ENCODE data around the gene PLXNA4. TPM values are rescaled to one million over a fixed set of nuclear protein-coding genes. Genes with fewer than 3 reads are reported as not detected.

The PLXNA4 gene
- total RNA-seq, 1 donor from 2014 or later: 3.5 TPM

DNA sequence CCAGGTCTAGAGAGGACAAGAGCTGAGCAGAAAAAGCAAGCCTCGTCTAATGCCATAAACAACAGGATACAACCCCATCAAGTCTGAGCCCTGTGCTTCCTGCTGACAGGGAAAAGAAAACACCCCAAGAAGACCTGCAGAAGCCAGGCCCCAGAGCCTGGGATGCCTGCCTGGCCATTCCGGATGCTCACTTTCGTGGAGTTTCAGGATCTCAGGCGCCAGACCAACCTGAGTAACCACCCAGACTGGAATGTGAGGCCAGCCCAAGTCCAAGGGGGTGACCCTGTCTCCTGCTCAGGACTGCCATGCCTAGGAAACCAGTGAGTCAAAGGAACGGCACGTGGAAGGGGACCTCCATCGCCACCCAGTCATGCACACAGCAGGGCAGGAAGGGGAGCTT lies 74.3 kb downstream of the PLXNA4 start:
- TF ChIP-seq, protein P1, sequence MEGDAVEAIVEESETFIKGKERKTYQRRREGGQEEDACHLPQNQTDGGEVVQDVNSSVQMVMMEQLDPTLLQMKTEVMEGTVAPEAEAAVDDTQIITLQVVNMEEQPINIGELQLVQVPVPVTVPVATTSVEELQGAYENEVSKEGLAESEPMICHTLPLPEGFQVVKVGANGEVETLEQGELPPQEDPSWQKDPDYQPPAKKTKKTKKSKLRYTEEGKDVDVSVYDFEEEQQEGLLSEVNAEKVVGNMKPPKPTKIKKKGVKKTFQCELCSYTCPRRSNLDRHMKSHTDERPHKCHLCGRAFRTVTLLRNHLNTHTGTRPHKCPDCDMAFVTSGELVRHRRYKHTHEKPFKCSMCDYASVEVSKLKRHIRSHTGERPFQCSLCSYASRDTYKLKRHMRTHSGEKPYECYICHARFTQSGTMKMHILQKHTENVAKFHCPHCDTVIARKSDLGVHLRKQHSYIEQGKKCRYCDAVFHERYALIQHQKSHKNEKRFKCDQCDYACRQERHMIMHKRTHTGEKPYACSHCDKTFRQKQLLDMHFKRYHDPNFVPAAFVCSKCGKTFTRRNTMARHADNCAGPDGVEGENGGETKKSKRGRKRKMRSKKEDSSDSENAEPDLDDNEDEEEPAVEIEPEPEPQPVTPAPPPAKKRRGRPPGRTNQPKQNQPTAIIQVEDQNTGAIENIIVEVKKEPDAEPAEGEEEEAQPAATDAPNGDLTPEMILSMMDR (IDR thresholded peaks at IDR 0.05; ENCODE audit: unreplicated experiment): no peak
- Mint-ChIP-seq H3K27me3 (ENCODE audit: unreplicated experiment) (no peaks in the 10 kb centered on the region), H3K4me1 (ENCODE audit: unreplicated experiment) (peaks cover 27% of the 10 kb centered on the region), H3K9me3 (ENCODE audit: unreplicated experiment) (no peaks in the 10 kb centered on the region), H3K27ac (ENCODE audit: unreplicated experiment) (no peak overlapping the region), H3K36me3 (ENCODE audit: low read depth, unreplicated experiment) (no peaks in the 10 kb centered on the region), H3K4me3 (ENCODE audit: unreplicated experiment) (peak overlapping the region; percentile 10)
- peak; percentile 21 for DNase-seq (ENCODE audit: low spot score)

DNA sequence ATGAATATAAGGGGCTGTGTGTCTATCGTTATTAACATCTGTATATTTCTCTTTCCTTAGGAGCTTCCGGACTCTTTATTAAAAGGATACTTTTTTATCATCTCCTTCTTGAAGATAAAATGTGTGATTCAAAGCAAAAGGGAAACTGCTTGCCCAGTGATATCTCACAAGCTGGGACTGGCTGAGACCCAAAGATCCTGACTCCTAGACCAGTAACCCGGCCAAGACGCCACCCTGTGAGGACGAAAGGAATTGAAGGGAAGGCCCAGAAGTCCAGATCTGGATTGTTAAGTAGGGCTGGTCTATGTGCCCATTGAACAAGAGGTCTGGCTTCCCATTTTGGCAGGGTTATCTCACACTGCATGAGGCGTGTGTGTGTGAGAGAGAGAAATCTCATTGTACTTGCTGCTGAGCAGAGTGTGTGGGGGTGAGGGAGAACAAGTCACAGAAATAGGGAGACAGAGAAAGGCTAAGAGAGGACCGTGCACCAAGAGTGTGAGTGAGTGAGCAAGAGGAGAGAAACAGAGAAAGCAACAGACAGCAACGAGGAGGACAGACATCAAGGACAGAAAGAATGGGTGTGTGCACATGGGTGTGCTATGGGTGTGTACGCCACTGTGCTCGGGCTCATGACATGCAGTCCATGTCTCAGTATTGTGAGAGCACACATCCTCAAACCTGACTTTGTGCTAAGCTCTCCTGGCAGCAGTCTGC lies 75.4 kb downstream of the PLXNA4 start:
- no peaks in the 10 kb centered on the region for H3K27me3 Mint-ChIP-seq (ENCODE audit: unreplicated experiment)
- peak; percentile 20 for DNase-seq (ENCODE audit: low spot score)
- H3K4me1 Mint-ChIP-seq (ENCODE audit: unreplicated experiment): peaks cover 27% of the 10 kb centered on the region
- peak overlapping the region; percentile 49 for H3K27ac Mint-ChIP-seq (ENCODE audit: unreplicated experiment)
- H3K4me3 Mint-ChIP-seq (ENCODE audit: unreplicated experiment): no peak overlapping the region
- TF ChIP-seq, protein P1 (IDR thresholded peaks at IDR 0.05; ENCODE audit: unreplicated experiment): no peak
- H3K36me3 Mint-ChIP-seq (ENCODE audit: low read depth, unreplicated experiment): no peaks in the 10 kb centered on the region
- no peaks in the 10 kb centered on the region for H3K9me3 Mint-ChIP-seq (ENCODE audit: unreplicated experiment)

DNA sequence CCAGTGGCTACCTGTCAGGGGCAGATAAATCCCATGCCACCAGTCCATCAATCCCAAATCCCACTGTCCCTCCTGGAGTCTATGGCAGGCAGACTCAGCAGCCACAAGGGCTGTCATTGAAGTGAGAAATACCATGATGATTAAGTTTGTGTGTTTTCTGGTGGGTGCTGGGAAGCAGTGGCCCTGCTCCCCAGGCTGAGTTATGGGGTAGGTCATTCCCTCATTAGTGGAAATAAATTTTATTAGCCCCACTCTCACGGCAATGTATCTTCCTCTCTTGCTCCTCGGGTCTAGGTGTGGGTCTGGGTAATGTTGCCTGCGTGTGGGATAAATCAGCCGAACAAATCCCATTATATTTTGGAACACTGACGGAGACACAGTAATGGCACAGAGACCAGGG lies 76.8 kb downstream of the PLXNA4 start:
- Mint-ChIP-seq H3K4me3 (ENCODE audit: unreplicated experiment) (no peak overlapping the region), H3K27ac (ENCODE audit: unreplicated experiment) (no peak overlapping the region), H3K4me1 (ENCODE audit: unreplicated experiment) (peaks cover 25% of the 10 kb centered on the region), H3K27me3 (ENCODE audit: unreplicated experiment) (no peaks in the 10 kb centered on the region), H3K9me3 (ENCODE audit: unreplicated experiment) (no peaks in the 10 kb centered on the region), H3K36me3 (ENCODE audit: low read depth, unreplicated experiment) (no peaks in the 10 kb centered on the region)
- no peak for DNase-seq (ENCODE audit: low spot score)
- TF ChIP-seq, protein P1 (IDR thresholded peaks at IDR 0.05; ENCODE audit: unreplicated experiment): no peak

DNA sequence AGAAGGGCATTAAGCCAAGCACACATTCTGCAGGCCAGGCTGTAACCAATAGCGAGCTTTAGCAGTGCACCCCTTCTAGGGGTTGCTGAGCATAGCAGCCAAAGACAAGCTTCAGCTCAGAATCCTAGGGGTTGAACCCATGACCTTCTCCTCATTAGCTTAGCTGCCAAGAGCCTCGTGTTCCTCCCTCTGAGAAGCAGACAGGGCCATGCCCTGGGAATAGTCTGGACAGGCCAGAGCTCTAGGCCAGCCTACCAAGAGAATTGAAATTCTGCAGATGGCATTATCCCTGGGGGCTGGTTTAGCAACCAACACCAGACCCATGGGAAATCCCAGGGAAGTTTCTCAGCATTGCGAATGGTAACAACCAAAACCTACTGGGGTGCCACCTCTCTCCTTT lies 77.2 kb downstream of the PLXNA4 start:
- Mint-ChIP-seq H3K4me3 (ENCODE audit: unreplicated experiment) (no peak overlapping the region), H3K4me1 (ENCODE audit: unreplicated experiment) (peaks cover 25% of the 10 kb centered on the region), H3K27ac (ENCODE audit: unreplicated experiment) (no peak overlapping the region), H3K9me3 (ENCODE audit: unreplicated experiment) (no peaks in the 10 kb centered on the region), H3K27me3 (ENCODE audit: unreplicated experiment) (no peaks in the 10 kb centered on the region), H3K36me3 (ENCODE audit: low read depth, unreplicated experiment) (no peaks in the 10 kb centered on the region)
- TF ChIP-seq, protein P1 (IDR thresholded peaks at IDR 0.05; ENCODE audit: unreplicated experiment): no peak
- DNase-seq (ENCODE audit: low spot score): no peak

DNA sequence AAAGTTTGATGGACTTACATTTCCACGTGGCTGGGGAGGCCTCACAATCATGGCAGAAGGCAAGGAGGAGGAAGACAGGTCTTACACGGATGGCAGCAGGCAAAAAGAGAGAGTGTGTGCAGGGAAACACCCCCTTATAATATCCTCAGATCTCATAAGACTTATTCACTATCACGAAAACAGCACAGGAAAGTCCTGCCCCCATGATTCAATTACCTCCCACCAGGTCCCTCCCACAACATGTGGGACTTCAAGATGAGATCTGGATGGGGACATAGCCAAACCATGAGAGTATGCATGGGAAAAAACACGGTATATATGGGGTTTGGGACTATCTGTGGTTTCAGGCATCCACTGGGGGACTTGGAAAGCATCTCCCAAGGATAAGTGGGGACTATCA lies 78.0 kb downstream of the PLXNA4 start:
- H3K4me3 Mint-ChIP-seq (ENCODE audit: unreplicated experiment): no peak overlapping the region
- H3K9me3 Mint-ChIP-seq (ENCODE audit: unreplicated experiment): no peaks in the 10 kb centered on the region
- no peak for DNase-seq (ENCODE audit: low spot score)
- H3K36me3 Mint-ChIP-seq (ENCODE audit: low read depth, unreplicated experiment): no peaks in the 10 kb centered on the region
- peaks cover 25% of the 10 kb centered on the region for H3K4me1 Mint-ChIP-seq (ENCODE audit: unreplicated experiment)
- TF ChIP-seq, protein P1 (IDR thresholded peaks at IDR 0.05; ENCODE audit: unreplicated experiment): no peak
- no peak overlapping the region for H3K27ac Mint-ChIP-seq (ENCODE audit: unreplicated experiment)
- H3K27me3 Mint-ChIP-seq (ENCODE audit: unreplicated experiment): no peaks in the 10 kb centered on the region

Measured in endothelial cell (in vitro differentiated cells).